RWPE2 (cell line): Measurements from ENCODE around the gene NUDT16.

ENCODE experiments used
- ATAC-seq: fragments of 200-7000 bp; cut with Tn5 transposase; 3 replicates; pipeline ENCODE4 v1.9.1; 2021; ENCODE audit warnings: low read depth
- DNase-seq: peaks from one replicate; pipeline ENCODE4 v3.0.0-alpha.2; 2020; ENCODE audit warnings: low spot score
- H3K27ac ChIP-seq: fragments of 450-650 bp; 2 replicates; pipeline ENCODE4 v1.5.1; 2017; ENCODE audit warnings: mild to moderate bottlenecking; ENCODE audit not compliant: poor library complexity, severe bottlenecking
- H3K27me3 ChIP-seq: fragments of 250-450 bp; sonication (Bioruptor Pico); 2 replicates; pipeline ENCODE4 v1.5.1; 2021; ENCODE audit warnings: mild to moderate bottlenecking, moderate library complexity; ENCODE audit not compliant: insufficient read depth, poor library complexity, severe bottlenecking
- H3K36me3 ChIP-seq: fragments of 250-450 bp; sonication (Bioruptor Pico); 2 replicates; pipeline ENCODE4 v1.5.1; 2020; ENCODE audit warnings: low read depth, mild to moderate bottlenecking, moderate library complexity
- H3K4me1 ChIP-seq: fragments of 250-450 bp; sonication (Bioruptor Pico); 2 replicates; pipeline ENCODE4 v1.5.1; 2021; ENCODE audit warnings: mild to moderate bottlenecking, moderate library complexity; ENCODE audit not compliant: insufficient read depth, poor library complexity, severe bottlenecking
- H3K4me3 ChIP-seq: fragments of 250-450 bp; sonication (Bioruptor Pico); 2 replicates; pipeline ENCODE4 v1.5.1; 2021; ENCODE audit warnings: mild to moderate bottlenecking, moderate library complexity; ENCODE audit not compliant: severe bottlenecking
- H3K9me3 ChIP-seq: fragments of 250-450 bp; sonication (Bioruptor Pico); 2 replicates; pipeline ENCODE4 v1.5.1; 2021; ENCODE audit warnings: mild to moderate bottlenecking, moderate library complexity; ENCODE audit not compliant: severe bottlenecking
- CTCF ChIP-seq: fragments of 450-650 bp; IDR thresholded peaks from one replicate; pipeline ENCODE4 v1.5.1; 2017; ENCODE audit warnings: mild to moderate bottlenecking, moderate library complexity; ENCODE audit not compliant: poor library complexity, severe bottlenecking

Gene NUDT16

GRCh38 chr3:131421301-131421700 is 39.7 kb downstream of the NUDT16 start:
- no peak for TF ChIP-seq CTCF
- Histone ChIP-seq H3K9me3 (no peaks in the 10 kb centered on the region), H3K4me1 (no peaks in the 10 kb centered on the region), H3K4me3 (no peak overlapping the region), H3K36me3 (no peaks in the 10 kb centered on the region), H3K27ac (no peak overlapping the region), H3K27me3 (no peaks in the 10 kb centered on the region)
- DNase-seq: no peak
- no peak for ATAC-seq

DNA sequence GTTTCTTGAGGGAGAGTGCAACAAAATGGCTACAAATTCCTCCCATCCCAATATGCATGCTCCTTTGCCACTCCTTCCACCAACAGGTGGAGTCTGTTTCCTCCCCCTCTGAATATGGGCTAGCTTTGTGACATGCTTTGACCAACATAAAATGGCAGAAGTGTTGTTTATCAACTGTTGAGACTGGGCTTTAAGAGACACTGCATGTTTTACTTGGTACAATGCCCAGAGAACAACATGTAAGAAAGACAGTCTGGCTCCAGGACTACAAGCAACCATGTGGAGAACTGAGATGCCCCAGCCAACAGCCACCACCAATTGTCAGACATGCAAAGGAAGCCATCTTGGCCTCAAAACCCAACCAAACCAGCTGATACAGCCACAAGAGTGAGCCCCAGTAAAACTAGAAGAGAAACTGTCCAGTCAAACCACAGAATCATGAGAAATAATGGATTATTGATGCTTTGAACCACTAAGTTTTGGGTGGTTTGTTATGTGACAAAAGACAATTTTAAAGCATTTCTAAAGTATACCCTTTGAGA is 40.5 kb downstream of the NUDT16 start:
- Histone ChIP-seq H3K27me3 (no peaks in the 10 kb centered on the region), H3K4me1 (no peaks in the 10 kb centered on the region), H3K9me3 (no peaks in the 10 kb centered on the region), H3K36me3 (no peaks in the 10 kb centered on the region), H3K27ac (no peak overlapping the region), H3K4me3 (no peak overlapping the region)
- DNase-seq: no peak
- no peak for TF ChIP-seq CTCF
- ATAC-seq: no peak

DNA sequence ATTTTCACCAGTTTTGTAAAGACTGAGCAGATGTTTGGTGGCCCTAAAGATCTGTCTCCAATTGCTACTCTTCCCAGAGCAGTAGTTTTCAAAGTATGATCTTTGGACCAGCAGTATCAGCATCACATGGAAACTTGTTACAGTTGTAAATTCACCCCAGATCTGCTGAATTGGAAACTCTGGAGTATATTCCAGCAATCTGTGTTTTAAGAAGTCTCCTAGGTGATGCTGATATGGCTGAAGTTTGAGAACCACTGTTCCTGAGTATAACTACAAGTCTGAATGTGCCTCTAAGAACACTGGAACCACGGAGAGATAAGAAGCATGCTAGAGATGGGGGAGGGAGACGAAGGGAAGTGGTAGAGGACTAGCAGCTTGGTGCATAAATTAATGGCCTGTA is 45.7 kb downstream of the NUDT16 start:
- no peak for TF ChIP-seq CTCF
- H3K9me3 ChIP-seq: no peaks in the 10 kb centered on the region
- no peaks in the 10 kb centered on the region for H3K36me3 ChIP-seq
- DNase-seq: no peak
- H3K4me3 ChIP-seq: no peak overlapping the region
- H3K27ac ChIP-seq: no peak overlapping the region
- no peaks in the 10 kb centered on the region for H3K27me3 ChIP-seq
- no peaks in the 10 kb centered on the region for H3K4me1 ChIP-seq
- no peak for ATAC-seq

- H3K27me3 ChIP-seq: no peaks in the 10 kb centered on the region
Observed at GRCh38 chr3:131431754-131432153, 50.2 kb downstream of the NUDT16 start.

DNA sequence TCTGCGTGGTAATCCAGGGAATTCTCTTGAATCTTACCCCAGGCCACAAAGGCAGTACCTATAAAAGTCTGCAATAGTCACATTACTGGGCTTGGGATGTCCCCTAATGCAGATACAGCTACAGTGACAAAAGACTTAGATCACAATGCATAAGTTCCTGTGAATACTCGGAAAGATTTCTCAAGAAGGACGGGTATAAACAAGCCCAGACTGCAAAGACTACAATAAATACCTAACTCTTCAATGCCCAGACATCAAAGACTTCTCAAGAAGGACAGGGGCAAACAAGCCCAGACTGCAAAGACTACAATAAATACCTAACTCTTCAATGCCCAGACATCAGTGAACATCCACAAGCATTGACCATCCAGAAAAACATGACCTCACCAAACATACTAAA is 50.9 kb downstream of the NUDT16 start:
- Histone ChIP-seq H3K36me3 (no peaks in the 10 kb centered on the region), H3K27ac (no peak overlapping the region), H3K9me3 (no peaks in the 10 kb centered on the region), H3K4me1 (no peaks in the 10 kb centered on the region), H3K4me3 (no peak overlapping the region), H3K27me3 (no peaks in the 10 kb centered on the region)
- DNase-seq (no peak), ATAC-seq (no peak)
- no peak for TF ChIP-seq CTCF

More at GRCh38 chr3:131431754-131432153, 50.2 kb downstream of the NUDT16 start:
- no peak overlapping the region for H3K4me3 ChIP-seq
- TF ChIP-seq CTCF: no peak
- DNase-seq (no peak), ATAC-seq (no peak)
- H3K4me1 ChIP-seq: no peaks in the 10 kb centered on the region
- H3K27ac ChIP-seq: no peak overlapping the region
- H3K36me3 ChIP-seq: no peaks in the 10 kb centered on the region
- H3K9me3 ChIP-seq: no peaks in the 10 kb centered on the region
